Purkinje cell (primary cell): Measurements from ENCODE around the gene PPM1B. TPM values are rescaled to one million over a fixed set of nuclear protein-coding genes. Genes with fewer than 3 reads are reported as not detected.

Source experiments
- polyA plus RNA-seq: library from polyadenylated mRNA; unstranded; fragments of >200 nt; fragmentation: Nextera tagmentation; gene quantifications from 2 replicates; pipeline ENCODE4 v1.2.1, GENCODE V29; 2014

Gene PPM1B
- polyA plus RNA-seq, result 499 and 652 TPM in 2 replicates

GRCh38 chr2:44168681-44169154 lies at the start of gene PPM1B:
Gene PPM1B, plus strand, starts transcription at chr2:44168875. Its CDS starts 32,325 bp downstream, at chr2:44201200.

Other genes with a start within 250 kb of the PPM1B start
- 84.8 and 96.1 TPM in 2 replicates for gene LRPPRC, start 172.9 kb upstream of the PPM1B start, polyA plus RNA-seq
- 1.1 and 3.3 TPM in 2 replicates for gene SLC3A1, start 106.6 kb downstream of the PPM1B start, polyA plus RNA-seq
- 248 and 260 TPM in 2 replicates for gene PREPL, start 192.6 kb downstream of the PPM1B start, polyA plus RNA-seq
- gene CAMKMT, start 193.1 kb downstream of the PPM1B start, polyA plus RNA-seq, result 10.5 and 18.5 TPM in 2 replicates